ENCODE data around the gene SASH1.

GRCh38 chr6:148443798-148444560 is 101.3 kb downstream of the SASH1 start:
- no peak for TF ChIP-seq CTCF (IDR thresholded peaks at IDR 0.05)
- TF ChIP-seq POLR2A (IDR thresholded peaks at IDR 0.05) = no peak
- TF ChIP-seq POLR2AphosphoS5 (IDR thresholded peaks at IDR 0.05; ENCODE audit: insufficient read depth in 1 of 2, low read depth in 1 of 2) = no peak
